Mesodermal cell (in vitro differentiated cells): ENCODE results near the gene MS4A6E.

Experiments used
- H3K27ac ChIP-seq: 2 replicates; pipeline ENCODE4 v1.7.0; 2013; ENCODE audit warnings: mild to moderate bottlenecking, low read depth, low read length, moderate library complexity; ENCODE audit not compliant: severe bottlenecking
- H3K36me3 ChIP-seq: 2 replicates; pipeline ENCODE4 v1.7.1; 2013; ENCODE audit warnings: mild to moderate bottlenecking, low read length, moderate library complexity; ENCODE audit not compliant: control insufficient read depth, insufficient read depth
- H3K4me1 ChIP-seq: one replicate; pipeline ENCODE4 v1.7.1; 2013; ENCODE audit warnings: mild to moderate bottlenecking, low read length; ENCODE audit not compliant: insufficient read depth, control insufficient read depth, poor library complexity, severe bottlenecking
- H3K4me3 ChIP-seq: 2 replicates; pipeline ENCODE4 v1.7.0; 2013; ENCODE audit warnings: low read length, control low read depth, mild to moderate bottlenecking; ENCODE audit not compliant: insufficient read depth, poor library complexity, severe bottlenecking; ENCODE audit errors: extremely low read depth
- H3K9me3 ChIP-seq: 2 replicates; pipeline ENCODE4 v1.7.1; 2013; ENCODE audit warnings: mild to moderate bottlenecking, low read length, moderate library complexity; ENCODE audit not compliant: control insufficient read depth
- WGBS, 2 experiments: methylation state at CpG; one replicate each; pipeline ENCODE4 v1.1.5; 2013; ENCODE audit warnings: missing lambda C conversion rate in 2 of 2; ENCODE audit not compliant: insufficient coverage in 2 of 2; 5-methylcytosine and 5-hydroxymethylcytosine counted together

Gene MS4A6E

DNA sequence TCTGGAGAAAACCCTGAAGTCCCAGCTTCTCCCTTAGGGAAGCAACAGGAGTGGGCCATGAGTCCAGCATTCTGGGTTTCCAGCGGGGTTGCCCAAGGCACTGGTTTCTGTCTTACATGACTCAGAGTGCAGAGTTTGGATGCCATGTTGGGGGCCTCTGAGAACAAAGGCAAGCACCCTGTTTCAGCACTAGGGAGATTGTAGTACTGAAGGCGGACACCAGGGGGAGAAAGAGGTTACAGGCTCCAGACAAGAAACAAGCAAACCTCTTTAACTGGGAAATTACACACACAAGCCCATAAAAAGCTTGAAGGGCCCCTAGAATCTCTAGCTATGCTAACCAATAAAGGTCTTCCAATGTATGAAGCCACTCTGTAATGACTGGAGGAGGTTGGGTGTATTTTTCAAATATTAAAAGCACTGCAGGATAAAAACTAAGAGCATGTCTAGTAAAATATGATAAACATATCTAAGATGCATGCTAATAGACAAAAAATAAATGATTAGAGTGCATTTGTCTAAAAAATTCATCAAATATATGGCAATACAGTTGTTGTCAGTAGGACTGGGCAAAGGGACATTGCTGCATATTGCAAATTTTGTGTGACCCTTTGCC lies 7.1 kb downstream of the MS4A6E start:
- 40 to 71% methylated on average over 1 of the region's 2 CpGs for WGBS, 2 experiments
- Histone ChIP-seq H3K4me1 (no peaks in the 10 kb centered on the region), H3K9me3 (peaks cover 4% of the 10 kb centered on the region), H3K4me3 (no peak overlapping the region), H3K27ac (no peak overlapping the region), H3K36me3 (no peaks in the 10 kb centered on the region)

DNA sequence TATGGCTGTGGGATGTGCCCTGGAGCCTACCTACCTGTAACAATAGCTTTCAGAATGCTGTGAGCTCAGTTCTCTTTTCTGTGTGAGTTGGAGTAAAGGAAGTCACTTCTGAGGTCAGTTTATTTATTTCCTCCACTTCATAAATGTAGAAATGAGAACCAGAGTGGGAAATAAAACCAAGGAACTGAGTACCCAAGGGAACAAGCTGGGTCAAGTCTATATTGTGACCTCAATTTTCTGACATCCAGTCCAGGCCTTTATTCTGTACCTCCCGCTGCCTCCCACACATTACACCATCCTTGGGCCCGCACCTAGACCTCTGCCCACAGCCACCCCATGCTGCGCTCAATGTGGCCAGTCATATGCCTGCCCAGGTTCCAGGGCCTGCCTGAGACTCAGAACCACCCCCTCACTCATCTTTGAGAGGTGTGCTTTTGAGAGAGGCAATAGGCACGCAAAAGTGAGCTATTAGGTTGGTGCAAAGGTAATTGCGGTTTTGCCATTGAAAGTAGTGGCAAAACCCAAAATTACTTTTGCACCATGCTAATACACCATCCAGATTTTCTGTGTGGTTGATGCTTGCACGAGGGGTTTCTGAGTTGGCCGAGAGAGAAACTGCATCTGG lies 9.8 kb downstream of the MS4A6E start:
- WGBS, 2 experiments = 82% methylated on average over 2 of the region's 7 CpGs; no CpG with 5 or more reads in 1 of the 2 experiments
- H3K9me3 ChIP-seq = no peaks in the 10 kb centered on the region

DNA sequence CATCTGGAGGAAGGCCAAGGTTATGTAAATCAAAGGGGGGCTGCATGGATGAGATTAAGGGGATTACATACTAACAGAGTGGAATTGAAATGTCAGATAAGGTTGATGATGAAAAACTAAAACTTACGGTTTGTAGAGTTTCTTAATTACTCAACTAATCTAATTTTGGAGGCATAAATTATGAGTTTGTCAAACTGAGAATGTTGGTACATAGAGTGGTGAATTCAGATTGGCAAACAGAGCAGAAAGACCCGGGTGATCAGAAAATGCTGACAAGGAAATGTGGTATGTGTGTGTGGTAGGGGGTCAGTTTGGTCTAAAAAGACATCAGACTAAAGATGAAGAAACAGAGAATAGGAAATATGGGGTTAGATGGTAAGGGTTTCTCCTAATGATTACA lies 11.0 kb downstream of the MS4A6E start:
- no peak overlapping the region for H3K4me3 ChIP-seq

More for the DNA sequence above, 9.8 kb downstream of the MS4A6E start:
- no peak overlapping the region for H3K4me3 ChIP-seq
- no peak overlapping the region for H3K27ac ChIP-seq
- no peaks in the 10 kb centered on the region for H3K4me1 ChIP-seq
- H3K36me3 ChIP-seq = no peaks in the 10 kb centered on the region

DNA sequence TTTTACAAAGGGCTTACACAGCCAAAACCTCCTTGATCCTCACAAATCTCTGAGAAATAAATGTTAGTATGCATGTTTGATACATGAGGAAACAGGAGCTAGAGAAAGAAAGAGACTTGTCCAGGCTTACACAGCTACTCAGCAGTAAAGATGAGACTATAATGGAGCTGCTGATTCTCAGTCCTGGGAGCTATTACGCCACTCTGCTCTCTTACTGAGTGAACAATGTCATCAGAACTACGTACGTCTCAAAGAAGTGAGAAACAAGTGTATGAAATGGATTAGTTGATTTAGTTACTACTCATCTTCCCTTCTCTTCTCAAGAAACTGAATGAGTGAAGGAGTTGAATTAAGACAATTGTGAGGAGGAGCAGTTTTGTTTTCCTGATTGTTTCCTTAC lies 12.3 kb downstream of the MS4A6E start:
- no peak overlapping the region for H3K27ac ChIP-seq
- WGBS, 2 experiments = no CpG with 5 or more reads among the region's 3 CpGs

More for the DNA sequence above, 11.0 kb downstream of the MS4A6E start:
- H3K27ac ChIP-seq = no peak overlapping the region
- 86 to 88% methylated on average over 1 to 2 of the region's 2 CpGs for WGBS, 2 experiments
- H3K36me3 ChIP-seq = no peaks in the 10 kb centered on the region
- H3K4me1 ChIP-seq = no peaks in the 10 kb centered on the region
- H3K9me3 ChIP-seq = no peaks in the 10 kb centered on the region

DNA sequence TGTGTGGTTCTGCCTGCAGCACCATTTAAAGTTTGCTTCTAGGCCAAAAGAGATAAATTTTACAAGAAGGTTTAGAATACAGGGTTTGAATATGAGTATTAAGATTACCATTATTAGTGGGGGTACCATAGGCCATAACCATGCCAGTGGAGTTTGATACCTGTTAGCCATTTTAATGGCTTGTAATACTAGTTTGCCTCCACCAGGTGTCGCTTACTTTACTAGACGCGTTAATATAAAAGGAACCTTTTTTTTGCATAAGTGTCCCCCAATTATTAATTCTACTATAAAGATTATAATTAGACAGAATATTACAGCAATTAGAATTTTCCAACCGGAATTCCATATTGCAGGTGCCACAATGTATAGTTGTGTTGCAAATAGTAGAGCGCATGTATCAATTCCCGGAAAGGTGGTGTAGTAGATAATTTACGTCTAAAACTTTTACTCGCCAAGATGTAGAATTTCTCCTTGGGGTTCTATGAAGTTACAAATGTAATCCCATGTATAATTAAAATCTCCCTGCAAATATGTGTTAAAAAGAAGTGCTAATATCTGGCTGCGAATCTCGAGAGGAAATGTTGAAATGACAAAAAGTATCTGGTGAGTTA lies 16.1 kb downstream of the MS4A6E start:
- Histone ChIP-seq H3K4me1 (no peaks in the 10 kb centered on the region), H3K4me3 (no peak overlapping the region), H3K27ac (no peak overlapping the region), H3K36me3 (no peaks in the 10 kb centered on the region), H3K9me3 (no peaks in the 10 kb centered on the region)
- 100% methylated on average over 1 of the region's 10 CpGs; no CpG with 5 or more reads in 1 of the 2 experiments for WGBS, 2 experiments

More for the DNA sequence above, 12.3 kb downstream of the MS4A6E start:
- Histone ChIP-seq H3K36me3 (no peaks in the 10 kb centered on the region), H3K9me3 (no peaks in the 10 kb centered on the region), H3K4me3 (no peak overlapping the region), H3K4me1 (no peaks in the 10 kb centered on the region)

DNA sequence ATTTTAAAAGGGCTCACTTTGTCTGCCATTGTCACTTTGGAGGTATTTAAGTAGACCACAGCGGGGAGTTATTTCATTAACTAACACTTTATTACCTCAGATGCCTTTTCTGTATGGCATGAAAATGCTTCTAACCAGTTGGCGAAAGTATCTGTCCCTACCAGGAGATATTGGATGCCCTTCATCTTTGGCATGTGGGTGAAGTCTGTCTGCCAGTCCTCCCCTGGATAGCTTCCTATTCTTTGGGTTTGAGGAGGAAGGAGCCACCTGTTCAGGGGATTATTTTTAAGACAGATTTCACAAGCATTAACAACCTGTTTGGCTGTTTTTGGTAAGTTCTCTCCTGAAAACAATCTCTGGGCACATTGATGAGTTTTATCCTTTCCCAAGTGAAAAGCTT lies 17.1 kb downstream of the MS4A6E start:
- no peak overlapping the region for H3K4me3 ChIP-seq
- H3K4me1 ChIP-seq = no peaks in the 10 kb centered on the region
- H3K27ac ChIP-seq = no peak overlapping the region
- H3K36me3 ChIP-seq = no peaks in the 10 kb centered on the region
- WGBS, 2 experiments = 100% methylated on average over 1 of the region's 2 CpGs; no CpG with 5 or more reads in 1 of the 2 experiments
- no peaks in the 10 kb centered on the region for H3K9me3 ChIP-seq

DNA sequence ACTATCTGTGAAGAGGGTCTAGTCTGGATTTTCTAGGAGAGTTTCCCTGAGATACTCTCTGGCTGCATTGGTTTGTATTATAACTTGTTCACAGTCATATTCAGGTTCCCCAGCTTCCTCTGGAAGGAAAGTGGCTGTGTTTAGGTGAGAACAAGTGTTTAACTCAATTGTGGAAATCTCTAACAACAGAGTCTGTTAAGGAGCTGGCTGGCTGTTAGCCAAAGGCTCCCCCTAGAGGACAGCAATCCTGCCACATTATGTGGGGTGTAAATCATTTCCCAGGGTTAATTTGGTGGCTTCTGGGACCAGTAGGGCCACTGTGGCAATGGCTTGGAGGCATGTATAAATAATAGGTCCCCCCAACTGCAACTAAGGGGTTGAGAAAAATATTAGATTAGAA lies 18.4 kb downstream of the MS4A6E start:
- no peak overlapping the region for H3K27ac ChIP-seq

DNA sequence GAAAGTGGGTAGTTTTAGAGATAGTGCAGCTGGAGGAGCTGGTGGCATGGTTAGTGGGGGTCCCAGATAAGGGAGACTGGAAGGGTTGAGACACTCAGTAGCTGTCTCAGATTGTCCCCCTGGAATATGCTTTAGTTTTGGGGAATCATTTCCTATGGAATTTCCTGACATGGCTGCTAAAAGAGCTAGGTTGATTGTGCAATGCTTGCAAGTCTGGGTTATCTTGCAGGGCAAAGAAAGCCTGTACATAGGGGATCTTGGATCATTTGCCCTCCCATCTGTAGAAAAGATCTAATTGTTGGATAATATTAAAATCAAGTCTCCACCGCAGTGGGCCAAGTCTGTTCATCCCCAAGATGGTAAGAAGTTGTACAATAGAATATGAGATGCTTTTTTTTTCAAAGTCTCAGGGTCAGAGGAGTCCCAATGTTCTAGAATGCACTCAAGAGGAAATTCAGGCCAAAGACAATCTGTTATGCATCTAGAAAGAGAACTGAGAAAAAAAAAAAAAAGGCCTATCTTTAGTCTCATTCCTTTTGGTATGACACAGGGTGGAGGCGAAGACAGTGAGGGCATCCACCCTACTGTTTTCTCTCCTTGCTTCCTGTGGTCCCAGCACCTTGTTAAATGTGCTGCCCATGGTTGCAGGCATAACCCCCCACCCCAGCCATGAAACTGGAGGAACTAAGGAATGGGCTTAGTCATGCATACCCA lies 20.2 kb downstream of the MS4A6E start:
- no peak overlapping the region for H3K27ac ChIP-seq
- H3K36me3 ChIP-seq = no peaks in the 10 kb centered on the region
- WGBS, 2 experiments = 80 to 100% methylated on average over 1 of the region's 2 CpGs
- H3K4me1 ChIP-seq = no peaks in the 10 kb centered on the region
- H3K9me3 ChIP-seq = no peaks in the 10 kb centered on the region
- no peak overlapping the region for H3K4me3 ChIP-seq

More for the DNA sequence above, 18.4 kb downstream of the MS4A6E start:
- H3K4me1 ChIP-seq = no peaks in the 10 kb centered on the region
- no peak overlapping the region for H3K4me3 ChIP-seq
- H3K9me3 ChIP-seq = no peaks in the 10 kb centered on the region
- no peaks in the 10 kb centered on the region for H3K36me3 ChIP-seq

DNA sequence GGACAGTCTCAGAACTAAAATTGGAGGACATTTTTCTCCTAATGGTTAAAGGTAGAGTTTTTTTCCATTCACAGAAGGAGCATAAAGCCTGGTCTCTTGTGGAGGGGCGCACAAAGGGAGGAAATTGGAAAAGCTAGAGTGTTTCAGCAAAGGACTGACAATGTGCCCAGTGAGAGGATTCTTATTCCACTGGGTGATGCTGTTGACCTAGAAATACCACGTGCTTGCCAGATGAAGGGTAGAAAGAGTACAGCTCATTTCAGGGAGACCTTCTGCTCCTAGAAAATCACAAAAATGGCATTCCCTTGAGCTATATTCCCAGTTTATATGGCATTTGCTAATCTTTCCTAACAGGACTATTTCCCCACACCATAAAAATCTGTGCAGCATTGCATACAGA lies 21.1 kb downstream of the MS4A6E start:
- Histone ChIP-seq H3K9me3 (no peaks in the 10 kb centered on the region), H3K4me1 (no peaks in the 10 kb centered on the region), H3K36me3 (no peaks in the 10 kb centered on the region), H3K27ac (no peak overlapping the region), H3K4me3 (no peak overlapping the region)
- 82% methylated on average over 1 of the region's 2 CpGs; no CpG with 5 or more reads in 1 of the 2 experiments for WGBS, 2 experiments

DNA sequence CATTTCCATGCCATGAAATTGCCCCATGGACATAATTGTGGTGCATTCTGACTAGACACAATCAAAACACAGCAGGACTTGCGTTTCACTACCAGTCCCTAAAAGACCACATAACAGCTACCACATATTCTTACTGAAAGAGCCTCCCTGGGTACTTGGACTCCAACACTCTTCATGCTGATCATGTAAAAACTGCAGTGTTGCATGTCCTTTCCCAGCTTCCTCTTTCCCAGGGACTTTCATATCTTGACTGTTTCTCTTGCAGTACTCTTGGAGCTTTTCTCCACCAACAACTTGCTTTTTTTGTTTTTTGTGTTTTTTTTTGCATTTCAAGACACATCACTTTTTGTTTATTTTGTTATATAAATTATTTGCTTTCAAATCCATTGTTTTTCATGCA lies 22.9 kb downstream of the MS4A6E start:
- peaks cover under 1% of the 10 kb centered on the region for H3K9me3 ChIP-seq
- no peak overlapping the region for H3K4me3 ChIP-seq
- 86 to 100% methylated on average over 1 of the region's 1 CpG for WGBS, 2 experiments
- H3K36me3 ChIP-seq = no peaks in the 10 kb centered on the region
- H3K27ac ChIP-seq = no peak overlapping the region
- no peaks in the 10 kb centered on the region for H3K4me1 ChIP-seq
